Progenitor cell of endocrine pancreas (in vitro differentiated cells): ENCODE data around the gene WDSUB1. TPM values are rescaled to one million over a fixed set of nuclear protein-coding genes. Genes with fewer than 3 reads are reported as not detected.

Source experiments
- DNase-seq: peaks from one replicate; pipeline ENCODE4 v3.0.0; 2021; ENCODE audit warnings: low spot score; ENCODE audit not compliant: unreplicated experiment
- H3K27ac Mint-ChIP-seq: 2 replicates; pipeline ENCODE4 v1.8.0; 2021; ENCODE audit warnings: mild to moderate bottlenecking, moderate library complexity, mixed read lengths
- H3K27me3 Mint-ChIP-seq: 2 replicates; pipeline ENCODE4 v1.8.0; 2021; ENCODE audit warnings: mixed read lengths
- H3K36me3 Mint-ChIP-seq: 2 replicates; pipeline ENCODE4 v1.8.0; 2022; ENCODE audit warnings: mixed read lengths; ENCODE audit not compliant: insufficient read depth
- H3K4me1 Mint-ChIP-seq: 2 replicates; pipeline ENCODE4 v1.8.0; 2021; ENCODE audit warnings: low read depth, mixed read lengths
- H3K4me3 Mint-ChIP-seq: 2 replicates; pipeline ENCODE4 v1.8.0; 2021; ENCODE audit warnings: low read depth, mild to moderate bottlenecking, moderate library complexity, mixed read lengths
- H3K9me3 Mint-ChIP-seq: 2 replicates; pipeline ENCODE4 v1.8.0; 2021; ENCODE audit warnings: low read depth, mixed read lengths
- total RNA-seq: library from RNA; stranded (reverse); gene quantifications from 2 replicates; pipeline ENCODE4 v1.2.1, GENCODE V29; 2021
- TF ChIP-seq, protein P1 (sequence below): fragments of 200-600 bp; sonication (generic); IDR thresholded peaks from one replicate; pipeline ENCODE4 v1.5.0; 2021; ENCODE audit warnings: antibody characterized with exemption, mild to moderate bottlenecking; ENCODE audit not compliant: unreplicated experiment

WDSUB1 gene
- total RNA-seq, 1 donor from 2014 or later: 14.9 TPM

DNA sequence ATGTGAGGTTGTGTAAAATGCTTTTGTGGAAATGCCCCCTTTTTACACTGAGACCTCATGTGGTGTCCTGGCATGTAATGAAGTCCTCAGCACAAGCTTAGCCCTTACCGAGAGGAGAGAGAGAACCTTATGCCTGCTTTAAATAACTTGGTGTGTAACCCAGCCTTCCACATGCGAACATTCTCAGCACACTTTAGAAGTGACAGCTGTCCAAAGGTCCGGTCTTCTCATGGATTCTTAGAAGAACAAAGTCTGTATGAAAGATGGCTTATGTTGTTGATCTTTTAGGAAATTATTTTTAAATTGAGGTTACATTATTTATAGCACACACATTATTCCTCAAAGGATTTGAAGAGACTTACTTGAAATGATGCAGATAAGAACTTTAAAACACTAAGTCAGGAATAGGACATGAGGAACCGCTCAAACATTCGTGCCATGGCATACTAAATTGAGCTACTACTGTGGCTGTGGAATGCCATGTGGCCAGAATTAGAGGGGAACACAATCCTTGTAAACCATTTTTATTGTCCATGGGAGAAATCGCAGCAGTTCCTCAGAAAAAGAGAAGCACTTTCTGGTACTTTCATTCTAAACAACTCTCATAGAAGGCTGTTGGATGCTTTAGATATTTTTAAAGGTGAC lies 79.6 kb downstream of the WDSUB1 start:
- no peak for DNase-seq
- H3K4me3 Mint-ChIP-seq: no peak overlapping the region
- TF ChIP-seq, protein P1, sequence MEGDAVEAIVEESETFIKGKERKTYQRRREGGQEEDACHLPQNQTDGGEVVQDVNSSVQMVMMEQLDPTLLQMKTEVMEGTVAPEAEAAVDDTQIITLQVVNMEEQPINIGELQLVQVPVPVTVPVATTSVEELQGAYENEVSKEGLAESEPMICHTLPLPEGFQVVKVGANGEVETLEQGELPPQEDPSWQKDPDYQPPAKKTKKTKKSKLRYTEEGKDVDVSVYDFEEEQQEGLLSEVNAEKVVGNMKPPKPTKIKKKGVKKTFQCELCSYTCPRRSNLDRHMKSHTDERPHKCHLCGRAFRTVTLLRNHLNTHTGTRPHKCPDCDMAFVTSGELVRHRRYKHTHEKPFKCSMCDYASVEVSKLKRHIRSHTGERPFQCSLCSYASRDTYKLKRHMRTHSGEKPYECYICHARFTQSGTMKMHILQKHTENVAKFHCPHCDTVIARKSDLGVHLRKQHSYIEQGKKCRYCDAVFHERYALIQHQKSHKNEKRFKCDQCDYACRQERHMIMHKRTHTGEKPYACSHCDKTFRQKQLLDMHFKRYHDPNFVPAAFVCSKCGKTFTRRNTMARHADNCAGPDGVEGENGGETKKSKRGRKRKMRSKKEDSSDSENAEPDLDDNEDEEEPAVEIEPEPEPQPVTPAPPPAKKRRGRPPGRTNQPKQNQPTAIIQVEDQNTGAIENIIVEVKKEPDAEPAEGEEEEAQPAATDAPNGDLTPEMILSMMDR: no peak
- H3K27me3 Mint-ChIP-seq: no peaks in the 10 kb centered on the region
- H3K27ac Mint-ChIP-seq: no peak overlapping the region
- H3K36me3 Mint-ChIP-seq: peaks cover 4% of the 10 kb centered on the region
- no peaks in the 10 kb centered on the region for H3K9me3 Mint-ChIP-seq
- peaks cover 18% of the 10 kb centered on the region for H3K4me1 Mint-ChIP-seq

DNA sequence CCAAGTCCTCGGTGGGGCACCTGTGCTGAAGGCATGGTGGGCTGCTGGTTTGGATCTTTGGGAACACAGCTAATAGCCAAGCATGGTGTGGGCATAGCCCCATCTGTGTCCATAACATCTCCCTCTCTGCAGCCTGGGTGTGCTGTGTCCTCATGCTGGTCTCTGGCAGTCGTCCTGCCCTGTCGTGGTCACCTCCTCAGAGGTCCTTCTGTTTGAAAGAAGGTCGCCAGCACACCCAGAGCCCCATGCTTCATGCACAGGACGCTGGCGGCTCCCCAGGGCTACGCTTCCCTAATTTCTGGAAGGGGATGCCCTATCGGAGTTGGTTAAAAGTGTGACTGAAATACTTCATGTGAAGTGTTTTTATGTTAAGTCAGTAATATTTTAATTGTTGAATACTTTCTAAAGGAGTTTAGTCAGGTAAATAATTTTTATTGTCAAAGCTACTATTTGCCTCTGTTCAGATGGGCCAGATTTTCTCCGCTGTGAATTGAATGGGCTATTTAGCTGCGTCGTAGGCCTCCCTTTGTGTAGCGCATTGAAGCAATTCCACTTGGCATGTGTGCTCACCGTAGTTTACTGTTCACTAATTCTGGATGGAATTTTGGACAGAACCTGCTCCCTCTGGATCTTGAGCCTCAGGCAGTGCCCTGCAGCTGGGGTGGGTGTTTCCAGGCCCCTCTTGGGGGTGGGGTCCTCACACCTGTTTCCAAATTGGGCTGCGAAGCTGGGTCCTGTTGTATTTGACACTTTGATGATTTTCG lies 81.9 kb downstream of the WDSUB1 start:
- H3K27me3 Mint-ChIP-seq: no peaks in the 10 kb centered on the region
- H3K36me3 Mint-ChIP-seq: peaks cover 7% of the 10 kb centered on the region
- no peak for DNase-seq
- no peaks in the 10 kb centered on the region for H3K9me3 Mint-ChIP-seq
- no peak overlapping the region for H3K4me3 Mint-ChIP-seq
- TF ChIP-seq, protein P1: no peak
- H3K4me1 Mint-ChIP-seq: peaks cover 12% of the 10 kb centered on the region
- H3K27ac Mint-ChIP-seq: no peak overlapping the region

DNA sequence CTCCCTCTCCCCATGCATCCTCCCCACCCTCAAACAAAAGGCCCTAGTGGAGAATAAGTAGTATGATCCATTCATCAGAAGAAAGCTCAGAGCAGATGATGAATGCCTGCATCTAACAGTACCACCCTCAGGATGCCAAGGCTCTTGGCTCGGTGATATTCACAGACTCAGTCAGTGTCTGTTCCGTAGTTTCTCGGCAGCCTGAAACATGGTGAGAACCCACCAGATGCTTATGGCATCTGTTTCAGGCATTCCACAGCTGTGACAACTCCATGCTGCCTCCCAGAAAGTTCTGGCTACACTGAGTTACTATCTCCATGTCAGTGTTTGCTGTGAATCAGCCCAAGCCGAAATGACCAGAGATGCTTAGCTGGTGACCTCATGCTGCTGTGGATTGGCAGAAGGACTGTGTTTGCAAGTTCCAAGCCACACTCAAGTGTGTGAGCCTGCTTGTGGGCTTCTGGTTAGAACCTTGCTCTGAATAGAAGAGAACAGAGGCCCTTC lies 83.9 kb downstream of the WDSUB1 start:
- Mint-ChIP-seq H3K36me3 (peaks cover 14% of the 10 kb centered on the region), H3K4me3 (no peak overlapping the region), H3K4me1 (peaks cover 10% of the 10 kb centered on the region), H3K27ac (no peak overlapping the region), H3K9me3 (no peaks in the 10 kb centered on the region), H3K27me3 (no peaks in the 10 kb centered on the region)
- TF ChIP-seq, protein P1: no peak
- DNase-seq: no peak

DNA sequence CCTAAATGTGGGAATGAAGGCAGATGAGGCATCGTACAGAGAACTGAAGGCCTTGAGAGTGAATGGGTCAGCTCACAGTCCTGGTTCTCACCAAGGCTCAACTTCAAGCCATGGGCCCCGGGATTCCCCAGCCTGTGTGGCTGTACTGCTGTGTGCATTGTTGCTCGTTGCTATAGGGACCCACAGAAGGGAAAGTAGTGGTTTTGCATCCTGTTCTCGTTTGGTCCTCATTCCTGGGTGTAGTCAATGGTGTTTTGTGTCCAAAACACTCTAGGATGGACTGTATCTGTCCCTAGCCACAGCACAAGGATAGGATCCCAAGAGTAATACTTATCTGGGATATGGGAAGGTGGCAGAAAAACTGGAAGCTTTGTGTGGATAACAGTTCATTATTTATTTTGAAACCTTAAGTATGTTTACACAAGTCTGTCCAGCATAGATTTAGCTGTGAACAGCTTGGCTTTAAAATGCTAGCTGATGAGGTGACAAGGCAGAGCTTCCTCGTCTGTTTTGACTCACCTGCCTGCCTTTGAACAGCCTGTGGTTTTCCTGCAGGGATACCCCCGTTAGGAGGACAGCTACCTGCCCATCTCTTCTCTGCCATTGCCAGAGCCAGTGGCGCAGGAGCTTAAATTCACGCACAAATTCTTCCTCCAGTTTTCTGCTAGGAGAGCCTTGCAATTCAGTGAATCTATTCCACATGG lies 85.0 kb downstream of the WDSUB1 start:
- Mint-ChIP-seq H3K9me3 (no peaks in the 10 kb centered on the region), H3K27me3 (no peaks in the 10 kb centered on the region), H3K36me3 (peaks cover 18% of the 10 kb centered on the region), H3K4me3 (no peak overlapping the region), H3K27ac (no peak overlapping the region), H3K4me1 (peaks cover 10% of the 10 kb centered on the region)
- TF ChIP-seq, protein P1: no peak
- no peak for DNase-seq

DNA sequence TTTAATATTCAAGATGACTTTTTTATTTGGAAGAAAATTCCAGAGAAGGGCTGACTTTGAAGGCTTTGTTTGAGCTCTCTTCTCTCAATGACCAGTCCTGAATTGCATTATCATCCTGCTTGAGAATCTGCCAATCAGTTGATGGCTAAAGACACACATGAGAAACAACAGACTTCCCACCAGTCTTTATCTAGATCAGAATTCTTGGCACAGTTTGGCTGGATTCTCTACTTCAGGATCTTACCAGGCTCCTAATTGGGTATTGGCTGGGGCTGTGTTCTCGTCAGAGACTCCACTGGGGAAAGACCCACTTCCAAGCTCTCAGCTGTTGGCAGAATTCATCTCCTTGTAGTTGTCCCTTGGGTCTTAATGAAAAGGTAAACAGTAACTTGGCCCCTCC lies 86.0 kb downstream of the WDSUB1 start:
- Mint-ChIP-seq H3K27ac (peak overlapping the region; percentile 62), H3K4me1 (peaks cover 10% of the 10 kb centered on the region), H3K27me3 (no peaks in the 10 kb centered on the region), H3K4me3 (no peak overlapping the region), H3K9me3 (no peaks in the 10 kb centered on the region), H3K36me3 (peaks cover 16% of the 10 kb centered on the region)
- no peak for DNase-seq
- TF ChIP-seq, protein P1: no peak
